OCI-LY1 (cell line): ENCODE results near the gene CEMIP.

Experiments used
- CTCF ChIP-seq: fragments of 200-600 bp; sonication (generic), shearing (Covaris generic); IDR thresholded peaks from 2 replicates; pipeline ENCODE4 v1.5.1; 2017; ENCODE audit warnings: mild to moderate bottlenecking, antibody characterized with exemption, low read length, moderate library complexity, mixed read lengths
- EZH2 ChIP-seq: fragments of 200-600 bp; sonication (generic), shearing (Covaris generic); IDR thresholded peaks from 2 replicates; pipeline ENCODE4 v1.8.0; 2017; ENCODE audit warnings: borderline replicate concordance, mixed run types, mild to moderate bottlenecking, antibody characterized with exemption, low read length, moderate library complexity, mixed read lengths

GRCh38 chr15:80755885-80756284 is 23.3 kb upstream of the CEMIP start:
- TF ChIP-seq CTCF (no peak), EZH2 (no peak)
